Jurkat, Clone E6-1 (cell line): ENCODE data around the gene TM4SF18.

Source experiments
- DNase-seq: peaks from one replicate; pipeline ENCODE4 v3.0.0-alpha.2; 2011; ENCODE audit warnings: low read depth, low spot score
- H3K4me3 ChIP-seq: 2 replicates; pipeline ENCODE4 v1.5.1; 2011; ENCODE audit warnings: mild to moderate bottlenecking, low read length, control low read depth, moderate library complexity

Gene TM4SF18

GRCh38 chr3:149305376-149305775 lies 28.1 kb downstream of the TM4SF18 start:
- no peak overlapping the region for H3K4me3 ChIP-seq
- DNase-seq: no peak

DNA sequence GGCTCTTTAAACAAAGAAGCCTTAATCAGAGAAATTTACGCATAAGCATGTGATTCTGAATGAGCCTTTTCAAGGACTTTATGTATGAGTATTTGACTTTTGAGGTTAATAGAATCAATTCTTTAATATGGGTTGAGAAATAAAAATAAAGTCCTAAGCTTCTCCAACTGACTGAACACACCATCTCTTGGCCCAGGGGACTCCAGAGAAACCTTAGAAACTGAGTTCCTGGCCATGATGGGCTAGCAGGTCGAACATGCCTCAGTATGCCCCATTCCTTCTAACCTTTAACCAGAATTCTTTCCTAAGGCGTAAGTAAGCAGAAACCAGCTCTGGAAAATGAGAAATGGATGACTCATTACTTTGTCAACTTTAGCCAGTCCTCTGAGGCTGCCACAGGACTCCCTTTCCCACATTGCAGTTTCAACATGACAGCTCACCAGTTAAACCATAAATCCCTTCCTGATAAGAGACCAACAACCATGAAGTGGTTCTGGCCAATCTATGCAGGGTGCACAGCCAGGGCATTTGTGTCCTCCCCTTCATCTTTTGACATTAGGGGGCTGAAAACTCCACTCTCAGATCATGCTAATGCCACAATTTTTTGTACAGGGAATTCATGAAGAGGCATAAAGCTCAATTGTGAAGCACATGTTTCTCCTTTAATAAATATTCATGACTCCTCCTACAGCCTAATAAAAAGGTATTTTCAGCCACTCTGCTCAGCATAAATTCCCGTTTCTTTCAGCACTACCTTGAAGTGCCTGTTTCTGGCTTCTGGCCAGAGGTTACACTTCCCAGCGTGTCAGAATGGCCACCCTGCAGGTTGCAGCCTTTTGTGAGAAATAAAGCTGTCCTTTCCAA lies 33.3 kb downstream of the TM4SF18 start:
- no peak overlapping the region for H3K4me3 ChIP-seq
- no peak for DNase-seq

- no peak for DNase-seq
- H3K4me3 ChIP-seq: no peak overlapping the region
Measured at GRCh38 chr3:149296972-149297371, 36.5 kb downstream of the TM4SF18 start.

- no peak overlapping the region for H3K4me3 ChIP-seq
- DNase-seq: no peak
Measured at GRCh38 chr3:149292666-149293065, 40.8 kb downstream of the TM4SF18 start.

- peak; percentile 19 for DNase-seq
- H3K4me3 ChIP-seq: no peak overlapping the region
Measured at GRCh38 chr3:149291178-149291577, 42.3 kb downstream of the TM4SF18 start.

DNA sequence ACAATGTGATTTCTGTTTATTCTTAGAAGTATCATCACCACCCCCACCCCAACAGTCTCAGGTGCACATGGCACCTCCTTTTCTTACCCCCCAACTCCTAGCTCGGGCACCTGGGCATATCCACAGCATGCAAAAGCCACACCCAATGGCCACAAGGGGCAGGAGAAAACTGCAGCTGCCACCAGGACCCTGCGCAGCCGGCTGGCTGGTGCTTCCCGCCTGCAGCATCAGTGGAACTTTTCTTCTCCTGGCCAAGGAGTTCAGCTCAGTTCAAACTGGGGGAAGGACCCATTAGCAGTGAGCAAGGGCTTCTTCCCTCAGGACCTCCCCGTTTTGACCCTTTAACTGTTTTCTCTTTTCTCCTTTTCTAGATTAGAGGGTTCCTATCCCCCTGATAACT lies 44.8 kb downstream of the TM4SF18 start:
- DNase-seq: no peak
- no peak overlapping the region for H3K4me3 ChIP-seq

- H3K4me3 ChIP-seq: no peak overlapping the region
- no peak for DNase-seq
Measured at GRCh38 chr3:149284034-149284433, 49.4 kb downstream of the TM4SF18 start.

GRCh38 chr3:149283401-149283800 lies 50.0 kb downstream of the TM4SF18 start:
- DNase-seq: no peak
- no peak overlapping the region for H3K4me3 ChIP-seq

DNA sequence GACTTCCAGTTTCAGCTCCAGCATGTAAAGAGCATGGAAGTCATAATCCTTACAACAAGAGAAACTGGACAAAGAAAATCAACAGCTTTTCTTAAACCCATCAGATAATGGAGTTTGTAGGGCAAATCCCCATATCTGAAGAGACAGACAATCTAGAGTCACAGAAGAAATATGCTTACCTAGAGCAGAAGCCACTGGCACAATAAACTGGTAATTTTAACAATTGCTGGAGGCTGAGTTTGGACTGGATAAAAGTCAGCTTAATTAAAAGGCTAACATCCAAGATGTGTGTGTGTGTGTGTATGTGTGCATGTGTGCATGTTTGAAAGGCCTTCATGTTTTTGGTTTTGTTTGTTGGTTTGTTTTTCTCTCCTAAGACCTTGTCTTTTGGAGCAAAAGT lies 50.6 kb downstream of the TM4SF18 start:
- H3K4me3 ChIP-seq: no peak overlapping the region
- DNase-seq: no peak

- H3K4me3 ChIP-seq: no peak overlapping the region
- DNase-seq: no peak
Measured at GRCh38 chr3:149282322-149282721, 51.1 kb downstream of the TM4SF18 start.

DNA sequence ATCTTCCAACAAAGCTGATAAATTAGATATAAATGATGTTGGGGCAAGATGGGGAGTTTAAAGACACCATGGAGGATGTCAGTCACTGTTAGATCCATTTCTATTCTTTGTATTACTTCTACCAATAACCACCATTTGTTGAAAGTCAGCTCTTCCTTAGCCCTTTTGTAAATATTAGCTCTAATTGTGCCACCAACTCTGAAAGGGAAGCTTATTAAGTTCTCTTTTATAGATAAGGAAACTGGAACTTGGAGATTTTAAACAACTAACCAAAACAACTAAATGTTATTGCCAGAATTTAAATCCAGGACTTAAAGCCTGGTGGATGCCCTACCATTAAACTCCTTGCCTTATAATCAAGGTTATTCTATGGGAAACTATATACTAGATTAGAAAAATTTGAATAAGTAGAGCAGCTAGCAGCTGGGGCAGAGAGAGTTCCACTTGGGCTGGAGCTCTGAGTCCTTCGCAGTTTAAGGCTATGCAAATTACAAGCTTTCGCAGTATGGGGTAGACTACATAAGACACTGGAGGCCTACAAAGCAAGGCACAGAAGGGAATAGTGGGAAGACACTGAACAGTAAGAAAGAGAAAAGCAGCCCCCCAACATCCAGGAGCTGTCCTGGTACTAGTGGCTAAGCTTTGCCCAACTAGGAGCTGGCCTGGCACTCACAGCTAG lies 52.6 kb downstream of the TM4SF18 start:
- H3K4me3 ChIP-seq: no peak overlapping the region
- no peak for DNase-seq

GRCh38 chr3:149278911-149279310 lies 54.5 kb downstream of the TM4SF18 start:
- no peak overlapping the region for H3K4me3 ChIP-seq
- DNase-seq: no peak

- H3K4me3 ChIP-seq: peak overlapping the region; percentile 9; the same call in 1 of the 2 replicates
- peak; percentile 65 for DNase-seq
Measured at GRCh38 chr3:149277331-149277813, 56.1 kb downstream of the TM4SF18 start.

DNA sequence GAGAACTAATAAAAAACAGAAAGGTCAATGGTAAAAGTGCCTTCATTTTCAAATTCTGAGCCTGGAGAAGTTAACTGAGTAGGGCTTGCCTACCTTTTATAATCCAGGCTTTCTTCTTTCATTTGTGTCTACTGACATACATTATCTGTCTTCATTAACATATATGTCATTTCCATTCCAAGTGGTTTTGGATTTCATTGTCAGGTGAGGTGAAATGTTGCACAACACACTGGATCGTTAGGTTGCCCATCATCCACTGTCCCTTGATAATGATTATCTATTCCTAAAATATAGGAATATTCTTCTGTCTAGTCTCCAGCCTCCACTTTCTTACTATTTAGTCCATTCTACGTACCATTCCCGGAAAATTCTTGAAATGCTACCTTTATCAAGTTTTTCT lies 56.8 kb downstream of the TM4SF18 start:
- no peak overlapping the region for H3K4me3 ChIP-seq
- DNase-seq: no peak

DNA sequence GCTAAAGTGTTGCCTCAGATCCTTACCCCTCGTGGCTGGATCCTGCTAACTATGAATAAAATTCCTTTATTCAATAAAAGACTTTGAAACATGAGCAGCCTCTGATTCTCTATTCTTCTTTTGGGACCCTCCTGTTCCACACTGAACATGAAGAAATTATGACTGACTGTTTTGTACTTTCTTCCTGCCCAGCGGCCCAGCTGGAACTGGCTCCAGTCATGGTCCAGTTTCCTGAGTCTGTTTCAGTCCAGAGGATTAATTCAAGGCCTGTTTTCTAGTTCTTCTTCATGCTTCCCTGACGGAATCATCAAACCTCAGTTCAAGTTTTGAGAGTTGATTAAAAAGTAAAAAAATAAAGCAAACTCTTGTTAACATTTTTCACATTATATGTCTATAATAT lies 59.2 kb downstream of the TM4SF18 start:
- H3K4me3 ChIP-seq: no peak overlapping the region
- DNase-seq: no peak

GRCh38 chr3:149273096-149273751 lies 60.2 kb downstream of the TM4SF18 start:
- DNase-seq: peak; percentile 66
- H3K4me3 ChIP-seq: no peak overlapping the region

DNA sequence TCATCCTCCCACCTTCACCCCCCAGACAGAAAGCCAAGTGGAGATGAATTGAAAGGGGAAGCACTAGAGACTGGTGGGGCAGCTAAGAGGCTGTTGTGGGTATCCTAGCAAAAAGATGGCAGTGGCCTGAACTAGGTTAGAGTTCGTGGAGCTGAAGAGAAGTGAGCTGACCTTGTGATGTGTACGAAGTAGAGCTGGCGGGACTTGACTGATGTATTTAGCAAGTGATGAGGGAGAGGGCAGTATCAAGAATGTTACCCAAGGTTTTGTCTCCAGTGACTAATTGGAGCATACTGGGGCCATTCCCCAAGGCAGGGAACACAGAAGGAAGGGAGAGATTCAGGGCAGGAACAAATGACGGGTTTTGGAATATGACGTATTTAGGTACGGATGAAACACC lies 61.8 kb downstream of the TM4SF18 start:
- H3K4me3 ChIP-seq: no peak overlapping the region
- DNase-seq: no peak

DNA sequence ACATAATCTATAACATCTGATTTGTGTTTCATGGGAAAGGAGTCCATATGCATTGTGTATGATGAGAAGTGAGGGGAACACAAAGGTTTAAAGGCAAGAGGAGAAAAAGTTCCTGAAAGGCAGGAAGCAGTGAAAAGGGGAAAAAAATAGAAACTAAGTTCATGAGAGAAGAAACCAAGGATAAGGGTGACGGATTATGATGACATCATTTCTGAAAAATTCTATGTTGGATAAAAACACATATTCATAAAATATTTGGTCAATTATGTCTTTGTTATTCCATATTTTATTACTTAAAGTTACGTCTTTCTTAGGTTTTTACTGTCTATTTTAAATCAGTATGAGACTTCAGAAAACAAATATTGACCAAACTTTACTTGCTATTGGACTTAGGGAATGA lies 63.3 kb downstream of the TM4SF18 start:
- DNase-seq: no peak
- no peak overlapping the region for H3K4me3 ChIP-seq

- DNase-seq: no peak
- no peak overlapping the region for H3K4me3 ChIP-seq
Measured at GRCh38 chr3:149269687-149270086, 63.7 kb downstream of the TM4SF18 start.
